Stimulated activated CD4-positive, alpha-beta T cell treated with anti-CD3 and anti-CD28 coated beads, Interleukin-2, amount 100 ng/mL, for 48 hours (primary cell): Measurements from ENCODE around the gene RHOXF2B.
"Not testable (repeated sequence)": the region's sequence is repeated elsewhere in the genome, so short reads cannot be mapped to it uniquely, and the experiment has no call there.

ENCODE experiments used
- DNase-seq, 2 donors: peaks; one replicate each; pipeline ENCODE4 v3.0.0-alpha.2; 2020

Gene RHOXF2B

DNA sequence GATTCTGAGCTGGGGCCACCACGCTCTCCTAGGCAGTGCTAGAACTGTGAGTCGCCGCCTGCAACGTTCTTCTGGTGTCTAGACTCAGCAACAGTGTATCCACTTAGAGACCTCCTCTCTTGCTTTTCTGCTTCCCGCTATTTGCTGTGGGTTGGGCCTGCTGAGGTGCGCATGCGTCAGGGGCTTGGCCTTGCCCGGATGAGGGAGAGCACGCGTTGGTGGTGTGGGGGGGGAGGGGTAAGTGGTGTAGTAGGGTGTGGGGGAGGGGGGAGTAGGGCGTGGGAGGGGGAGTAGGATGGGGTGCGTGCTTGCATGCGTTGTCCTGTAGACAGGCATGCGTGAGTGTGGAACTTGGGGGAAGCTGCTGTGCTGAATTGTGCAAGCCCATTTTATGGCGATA is at the start of gene RHOXF2B:
Gene RHOXF2B (minus strand): TSS at position 101 of the 400 bp plus-strand sequence. CDS start 138 bp downstream, outside the sequence.
- DNase-seq: not testable (repeated sequence)

DNA sequence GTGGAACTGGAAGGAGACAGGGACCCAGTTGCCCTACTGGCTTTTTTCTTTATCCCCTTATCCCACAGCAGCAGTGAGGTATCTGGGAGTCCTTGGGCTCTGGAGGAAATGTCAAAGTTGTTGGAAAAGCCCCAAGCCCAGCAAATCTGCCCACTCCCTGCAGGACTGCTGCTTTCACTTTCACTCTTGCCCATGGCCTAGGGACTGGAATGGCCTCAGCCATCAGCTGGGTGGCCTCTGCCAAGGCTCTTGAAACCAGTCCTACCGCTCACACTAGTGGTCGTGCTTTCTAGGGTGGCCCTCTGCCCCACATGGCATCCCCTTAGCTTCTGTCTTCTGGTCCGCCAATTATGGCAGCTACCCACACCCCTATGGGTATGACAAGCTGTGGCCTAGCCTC is 48.0 kb upstream of the RHOXF2B start:
- DNase-seq: no peak

- no peak for DNase-seq
Observed at GRCh38 chrX:120120223-120120622, 42.7 kb upstream of the RHOXF2B start.

GRCh38 chrX:120115438-120115963 is 38.0 kb upstream of the RHOXF2B start, which contains the start of gene RHOXF1:
RHOXF1 (minus strand) TSS chrX:120115913; CDS start chrX:120115862, 51 bp downstream.
- DNase-seq: no peak

DNA sequence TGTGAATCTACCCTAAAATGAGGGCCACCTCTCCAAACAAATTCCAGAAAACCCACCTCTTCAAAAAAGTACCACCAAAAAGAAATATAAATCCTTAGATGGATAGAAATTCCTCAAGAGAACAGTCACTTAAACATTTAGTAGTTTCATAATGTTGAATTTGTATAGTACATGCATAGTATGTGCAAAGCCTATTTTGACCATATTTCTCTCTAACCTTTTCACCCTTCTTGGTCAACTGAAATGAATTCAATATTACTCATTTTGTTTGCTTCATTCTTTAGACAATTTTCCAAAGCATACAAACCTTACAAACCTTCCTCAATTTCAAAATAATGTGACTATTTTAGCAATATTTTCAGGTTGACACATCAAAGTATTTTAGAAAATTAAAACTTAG is 34.1 kb upstream of the RHOXF2B start:
- no peak for DNase-seq

GRCh38 chrX:120109378-120109777 is 31.9 kb upstream of the RHOXF2B start:
- DNase-seq: no peak

DNA sequence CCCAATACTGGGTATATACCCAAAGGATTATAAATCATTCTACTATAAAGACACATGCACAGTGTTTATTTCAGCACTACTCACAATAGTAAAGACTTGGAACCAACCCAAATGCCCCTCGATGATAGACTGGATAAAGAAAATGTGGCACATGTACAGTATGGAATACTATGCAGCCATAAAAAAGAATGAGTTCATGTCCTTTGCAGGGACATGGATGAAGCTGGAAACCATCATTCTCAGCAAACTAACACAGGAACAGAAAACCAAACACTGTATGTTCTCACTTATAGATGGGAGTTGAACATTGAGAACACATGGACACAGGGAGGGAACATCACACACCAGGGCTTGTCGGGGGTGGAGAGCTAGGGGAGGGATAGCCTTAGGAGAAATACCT is 27.2 kb upstream of the RHOXF2B start:
- DNase-seq: not testable (repeated sequence)

DNA sequence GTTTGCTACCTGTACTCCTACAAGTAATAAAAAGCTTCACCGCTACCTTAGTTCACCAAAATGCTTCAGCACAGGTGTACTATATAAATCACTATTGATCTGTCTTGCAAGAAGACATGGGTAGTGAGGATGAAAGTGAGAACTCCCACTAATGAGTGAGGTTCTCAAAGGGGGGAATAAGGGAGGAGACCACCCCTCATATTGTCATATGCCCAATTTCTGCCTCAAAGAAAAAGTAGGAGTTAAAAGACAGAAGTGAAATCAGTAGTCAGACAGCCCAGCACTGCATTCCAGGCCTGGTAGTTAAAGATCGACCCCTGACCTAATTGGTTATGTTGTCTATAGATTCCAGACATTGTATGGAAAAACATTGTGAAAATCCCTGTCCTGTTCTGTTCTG is 23.6 kb upstream of the RHOXF2B start:
- DNase-seq: not testable (repeated sequence)

GRCh38 chrX:120090208-120090607 is 12.7 kb upstream of the RHOXF2B start:
- DNase-seq: no peak

GRCh38 chrX:120087289-120088017 is 10.0 kb upstream of the RHOXF2B start:
- DNase-seq: no peak

- not testable (repeated sequence) for DNase-seq
Observed at GRCh38 chrX:120085553-120086185, 8.2 kb upstream of the RHOXF2B start.

DNA sequence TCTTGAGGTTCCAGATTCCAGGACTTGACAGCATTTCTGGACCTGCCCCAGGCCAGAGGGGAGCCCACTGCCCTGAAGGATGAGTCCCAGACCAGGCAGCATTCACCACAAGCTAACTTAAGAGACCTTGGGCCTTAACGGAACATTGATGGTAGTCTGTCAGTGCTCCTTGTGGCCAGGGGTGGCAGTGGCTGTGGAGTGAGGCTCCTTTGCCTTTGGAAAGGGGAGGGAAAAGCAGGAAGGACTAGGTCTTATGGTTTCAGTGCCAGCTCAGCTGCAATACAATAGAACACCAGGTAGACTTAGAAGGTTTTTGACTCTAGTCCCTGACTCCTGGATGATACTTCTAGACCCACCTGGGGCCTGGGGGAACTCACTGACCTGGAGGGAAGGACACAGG is 11.3 kb downstream of the RHOXF2B start:
- DNase-seq: not testable (repeated sequence)

DNA sequence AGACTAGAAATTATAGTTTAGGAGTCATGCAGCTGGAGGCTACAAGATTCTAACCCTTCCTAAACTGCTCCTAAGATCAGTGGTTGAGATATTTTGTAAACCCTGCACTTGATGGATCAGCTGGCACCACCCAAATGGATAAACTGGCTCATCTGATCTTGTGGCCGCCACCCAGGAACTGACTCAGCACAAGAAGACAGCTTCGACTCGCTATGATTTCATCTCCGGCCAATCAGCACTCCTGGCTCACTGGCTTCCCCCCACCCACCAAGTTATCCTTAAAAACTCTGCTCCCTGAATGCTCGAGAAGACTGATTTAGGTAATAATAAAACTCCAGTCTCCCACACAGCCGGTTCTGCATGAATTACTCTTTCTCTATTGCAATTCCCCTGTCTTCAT is 34.8 kb downstream of the RHOXF2B start:
- not testable (repeated sequence) for DNase-seq

DNA sequence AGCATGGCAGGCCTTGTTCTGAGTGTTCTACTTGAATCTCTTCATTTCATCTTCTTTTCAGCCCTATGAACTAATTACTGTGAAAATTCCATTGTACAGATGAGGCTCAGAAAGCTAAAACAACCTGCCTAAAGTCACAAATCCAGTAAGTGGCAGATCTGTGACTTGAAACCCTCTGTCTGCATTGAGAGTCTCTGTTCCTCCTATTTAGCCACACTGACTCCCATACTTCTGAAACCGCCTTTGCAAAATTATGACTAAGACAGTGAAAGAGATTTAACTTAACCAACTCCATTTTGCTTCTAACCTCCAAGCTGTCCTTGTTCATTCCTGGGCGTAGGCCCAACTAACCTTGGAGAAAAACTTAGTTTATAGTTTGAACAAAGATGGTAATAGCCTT is 35.2 kb downstream of the RHOXF2B start:
- DNase-seq: not testable (repeated sequence)

GRCh38 chrX:120040176-120040575 is 37.3 kb downstream of the RHOXF2B start:
- DNase-seq: not testable (repeated sequence)

GRCh38 chrX:120039087-120039733 is 38.3 kb downstream of the RHOXF2B start:
- not testable (repeated sequence) for DNase-seq

GRCh38 chrX:120036704-120037103 is 40.8 kb downstream of the RHOXF2B start:
- DNase-seq: no peak

DNA sequence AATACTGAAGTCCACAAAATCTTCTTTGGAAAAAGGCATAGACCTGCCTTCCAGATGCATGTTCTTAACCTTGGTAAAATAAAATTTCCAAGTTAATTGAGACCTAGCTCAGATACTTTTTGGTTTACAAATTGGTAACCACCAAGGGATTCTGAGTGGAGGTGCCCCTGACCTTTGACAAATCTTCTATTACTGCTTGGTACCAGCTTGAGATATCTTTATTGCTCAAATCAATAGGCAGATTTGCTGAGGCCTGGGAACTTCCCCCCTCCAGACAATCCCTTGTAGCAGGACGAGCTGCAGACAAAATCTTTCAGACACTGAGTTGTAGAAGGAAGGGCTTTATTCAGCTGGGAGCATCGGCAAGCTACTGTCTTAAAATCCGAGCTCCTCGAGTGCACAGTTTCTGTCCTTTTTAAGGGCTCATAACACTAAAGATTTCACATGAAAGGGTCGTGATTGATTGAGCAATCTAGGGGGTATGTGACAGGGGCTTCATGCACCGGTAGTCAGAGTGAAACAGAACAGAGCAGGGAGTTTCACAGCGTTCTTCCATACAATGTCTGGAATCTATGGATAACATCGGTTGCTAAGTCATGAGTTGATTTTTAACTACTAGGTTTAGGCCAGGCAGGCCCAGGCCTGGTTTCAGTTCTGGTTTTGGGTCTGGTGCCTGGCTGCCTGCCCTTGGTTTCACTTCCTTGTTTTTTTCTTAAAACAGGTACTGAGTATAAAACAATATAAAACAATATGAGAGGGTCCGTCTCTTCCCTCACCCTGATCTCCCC is 41.8 kb downstream of the RHOXF2B start:
- DNase-seq: not testable (repeated sequence)

GRCh38 chrX:120029354-120029753 is 48.1 kb downstream of the RHOXF2B start:
- no peak for DNase-seq

GRCh38 chrX:120023259-120023658 is 54.2 kb downstream of the RHOXF2B start:
- no peak for DNase-seq

DNA sequence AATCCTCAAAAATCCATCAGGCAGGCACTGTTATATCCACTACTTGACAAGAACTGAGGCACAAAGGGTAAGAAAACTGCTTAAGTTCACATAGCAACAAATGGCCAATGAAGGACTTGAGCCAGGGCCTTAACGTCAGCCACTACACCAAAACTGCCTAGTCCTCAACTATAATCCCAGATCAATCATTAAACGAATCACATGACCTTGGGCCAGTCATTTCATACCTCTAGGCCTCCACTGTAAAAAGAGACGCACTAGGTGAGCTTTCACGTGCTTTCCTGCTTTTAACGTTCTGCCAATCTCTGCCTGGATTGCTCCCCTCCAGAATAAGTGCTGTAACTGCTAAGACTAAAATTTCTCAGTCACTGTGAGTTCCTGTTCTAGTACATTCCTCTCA is 54.7 kb downstream of the RHOXF2B start:
- DNase-seq: no peak
